ENCODE data around the gene DNAJB8. TPM values are rescaled to one million over a fixed set of nuclear protein-coding genes. Genes with fewer than 3 reads are reported as not detected.

The DNAJB8 gene
- total and polyA plus RNA-seq, 9 of the 15 experiments (the other 6 are each of a cell fraction or from before 2014, with no cell fraction given) = not detected

GRCh38 chr3:128482666-128483656 is 16.3 kb upstream of the DNAJB8 start (continued):
- TF ChIP-seq TOE1 (IDR thresholded peaks at IDR 0.05; ENCODE audit: borderline replicate concordance) (no peak), TOE1 (CRISPR knock-in tag; IDR thresholded peaks at IDR 0.05; ENCODE audit: borderline replicate concordance, low read depth) (no peak), ZNF444 (CRISPR knock-in tag; IDR thresholded peaks at IDR 0.05) (no peak), HMGXB4 (CRISPR knock-in tag; IDR thresholded peaks at IDR 0.05) (no peak), ZFX (CRISPR knock-in tag; IDR thresholded peaks at IDR 0.05) (peak; percentile 44), POLR2B (IDR thresholded peaks at IDR 0.05; ENCODE audit: low read depth, partially characterized antibody) (no peak), NELFE (IDR thresholded peaks at IDR 0.05; ENCODE audit: insufficient read depth, insufficient read length) (no peak), ZNF324 (CRISPR knock-in tag; IDR thresholded peaks at IDR 0.05) (no peak), TRIM25 (IDR thresholded peaks at IDR 0.05; ENCODE audit: borderline replicate concordance) (no peak), SOX6 (IDR thresholded peaks at IDR 0.05) (peak; percentile 33; the same call in 1 of the 2 replicates), PML (IDR thresholded peaks at IDR 0.05; ENCODE audit: low read length) (no peak), CBX3 (IDR thresholded peaks at IDR 0.05; ENCODE audit: borderline replicate concordance in 1 of 2, low read length in 2 of 2) (0 out of 3 replicates have a peak, but pooled peaks of 1 of the 2 experiments have one; percentile 16), POLR2AphosphoS5 (IDR thresholded peaks at IDR 0.05; ENCODE audit: control insufficient read depth, insufficient read depth, low read depth, low read length) (peak; percentile 66), RCOR1 (IDR thresholded peaks at IDR 0.05; ENCODE audit: borderline replicate concordance in 1 of 2, low read depth in 2 of 2, low read length in 2 of 2) (no peak), CBFA2T2 (conservative IDR thresholded peaks at IDR 0.05) (peak; percentile 66), BMI1 (IDR thresholded peaks at IDR 0.05; ENCODE audit: low read length) (no peak), LEF1 (IDR thresholded peaks at IDR 0.05) (peak; percentile 74), KLF16 (IDR thresholded peaks at IDR 0.05) (peak; percentile 56; the same call in 1 of the 2 replicates), STAT5A (IDR thresholded peaks at IDR 0.05; ENCODE audit: borderline replicate concordance, low read length) (peak; percentile 68; the same call in 1 of the 2 replicates), KAT2B (IDR thresholded peaks at IDR 0.05; ENCODE audit: low read depth, low read length) (no peak), HDAC8 (tag; IDR thresholded peaks at IDR 0.05) (no peak), ZKSCAN3 (CRISPR knock-in tag; IDR thresholded peaks at IDR 0.05) (no peak), MAFK (IDR thresholded peaks at IDR 0.05; ENCODE audit: low read length) (0 out of 2 replicates have a peak, but pooled peaks have one; percentile 12)
- TF ChIP-seq, protein P1, sequence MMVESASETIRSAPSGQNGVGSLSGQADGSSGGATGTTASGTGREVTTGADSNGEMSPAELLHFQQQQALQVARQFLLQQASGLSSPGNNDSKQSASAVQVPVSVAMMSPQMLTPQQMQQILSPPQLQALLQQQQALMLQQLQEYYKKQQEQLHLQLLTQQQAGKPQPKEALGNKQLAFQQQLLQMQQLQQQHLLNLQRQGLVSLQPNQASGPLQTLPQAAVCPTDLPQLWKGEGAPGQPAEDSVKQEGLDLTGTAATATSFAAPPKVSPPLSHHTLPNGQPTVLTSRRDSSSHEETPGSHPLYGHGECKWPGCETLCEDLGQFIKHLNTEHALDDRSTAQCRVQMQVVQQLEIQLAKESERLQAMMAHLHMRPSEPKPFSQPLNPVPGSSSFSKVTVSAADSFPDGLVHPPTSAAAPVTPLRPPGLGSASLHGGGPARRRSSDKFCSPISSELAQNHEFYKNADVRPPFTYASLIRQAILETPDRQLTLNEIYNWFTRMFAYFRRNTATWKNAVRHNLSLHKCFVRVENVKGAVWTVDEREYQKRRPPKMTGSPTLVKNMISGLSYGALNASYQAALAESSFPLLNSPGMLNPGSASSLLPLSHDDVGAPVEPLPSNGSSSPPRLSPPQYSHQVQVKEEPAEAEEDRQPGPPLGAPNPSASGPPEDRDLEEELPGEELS (CRISPR knock-in tag; IDR thresholded peaks at IDR 0.05; ENCODE audit: borderline replicate concordance) = no peak

Measured in K562 (cell line).